ENCODE data around the gene BHMT.
"Not testable (repeated sequence)": the region's sequence is repeated elsewhere in the genome, so short reads cannot be mapped to it uniquely, and the experiment has no call there.

Gene BHMT

GRCh38 chr5:79133657-79134451 lies 22.2 kb downstream of the BHMT start:
- Mint-ChIP-seq H3K4me1 (peaks cover 13% of the 10 kb centered on the region), H3K9me3 (no peaks in the 10 kb centered on the region), H3K27ac (no peak overlapping the region), H3K36me3 (no peaks in the 10 kb centered on the region), H3K4me3 (no peak overlapping the region), H3K27me3 (peaks cover 7% of the 10 kb centered on the region)
- DNase-seq: peak; percentile 76
- CTCF ChIA-PET: interaction anchor here (0.5 to 14.7 kb wide), 27 partner anchors 9 to 724 kb away, joined by 3 to 291 read pairs (median 4); no protein-coding TSS in a partner anchor

DNA sequence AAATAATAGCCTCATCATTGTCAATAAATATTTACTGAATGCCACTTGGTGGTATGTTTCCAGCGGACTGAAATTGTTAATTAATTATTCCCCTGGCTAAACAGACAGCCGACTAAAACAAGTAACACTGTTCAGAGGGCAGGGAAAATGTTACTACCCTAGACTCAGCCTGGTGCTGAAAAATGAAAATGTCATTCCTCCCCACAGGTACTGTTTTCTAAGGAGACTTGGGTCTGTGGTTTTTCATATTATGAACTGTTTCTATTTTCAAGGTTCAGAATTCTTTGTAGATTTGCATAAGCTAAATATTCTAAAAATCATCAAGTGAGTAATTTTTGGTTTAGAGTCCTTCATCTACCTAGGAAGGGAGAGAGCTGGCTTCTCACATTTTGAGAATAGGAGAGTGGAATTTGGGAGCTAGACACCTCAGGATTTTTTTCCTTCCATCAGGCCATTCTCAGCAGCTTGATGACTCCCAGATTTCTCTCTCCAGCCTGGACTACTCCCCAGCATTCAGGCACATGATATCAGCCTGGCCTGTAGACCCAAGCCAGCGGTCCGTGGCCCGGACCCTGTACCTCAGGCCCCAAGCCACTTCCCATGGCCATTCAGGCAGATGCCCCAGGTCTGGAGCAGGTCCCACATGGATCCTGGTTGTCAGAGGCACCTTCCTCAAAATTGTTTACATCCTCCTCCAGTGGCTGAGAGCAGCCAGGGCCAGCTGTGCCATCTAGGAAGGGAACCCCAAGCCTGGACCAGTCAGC lies 24.4 kb downstream of the BHMT start:
- Mint-ChIP-seq H3K9me3 (peaks cover 4% of the 10 kb centered on the region), H3K4me1 (peaks cover 13% of the 10 kb centered on the region), H3K4me3 (no peak overlapping the region), H3K36me3 (no peaks in the 10 kb centered on the region), H3K27me3 (no peaks in the 10 kb centered on the region), H3K27ac (no peak overlapping the region)
- CTCF ChIA-PET: interaction anchor here (0.8 to 14.7 kb wide), 3 partner anchors 112 to 328 kb away, joined by 3 to 291 read pairs (median 73); no protein-coding TSS in a partner anchor
- no peak for DNase-seq

- Mint-ChIP-seq H3K27ac (no peak overlapping the region), H3K9me3 (peaks cover 4% of the 10 kb centered on the region), H3K27me3 (no peaks in the 10 kb centered on the region), H3K4me3 (no peak overlapping the region), H3K36me3 (no peaks in the 10 kb centered on the region), H3K4me1 (peaks cover 13% of the 10 kb centered on the region)
- CTCF ChIA-PET: no interaction called here
- DNase-seq: no peak
These were observed 25.0 kb downstream of the BHMT start for GRCh38 chr5:79136618-79137017.

GRCh38 chr5:79140553-79140952 lies 28.9 kb downstream of the BHMT start:
- no peak overlapping the region for H3K27ac Mint-ChIP-seq
- peaks cover 15% of the 10 kb centered on the region for H3K27me3 Mint-ChIP-seq
- CTCF ChIA-PET: no interaction called here
- peaks cover 4% of the 10 kb centered on the region for H3K9me3 Mint-ChIP-seq
- no peak for DNase-seq
- H3K36me3 Mint-ChIP-seq: no peaks in the 10 kb centered on the region
- H3K4me3 Mint-ChIP-seq: no peak overlapping the region
- no peaks in the 10 kb centered on the region for H3K4me1 Mint-ChIP-seq

DNA sequence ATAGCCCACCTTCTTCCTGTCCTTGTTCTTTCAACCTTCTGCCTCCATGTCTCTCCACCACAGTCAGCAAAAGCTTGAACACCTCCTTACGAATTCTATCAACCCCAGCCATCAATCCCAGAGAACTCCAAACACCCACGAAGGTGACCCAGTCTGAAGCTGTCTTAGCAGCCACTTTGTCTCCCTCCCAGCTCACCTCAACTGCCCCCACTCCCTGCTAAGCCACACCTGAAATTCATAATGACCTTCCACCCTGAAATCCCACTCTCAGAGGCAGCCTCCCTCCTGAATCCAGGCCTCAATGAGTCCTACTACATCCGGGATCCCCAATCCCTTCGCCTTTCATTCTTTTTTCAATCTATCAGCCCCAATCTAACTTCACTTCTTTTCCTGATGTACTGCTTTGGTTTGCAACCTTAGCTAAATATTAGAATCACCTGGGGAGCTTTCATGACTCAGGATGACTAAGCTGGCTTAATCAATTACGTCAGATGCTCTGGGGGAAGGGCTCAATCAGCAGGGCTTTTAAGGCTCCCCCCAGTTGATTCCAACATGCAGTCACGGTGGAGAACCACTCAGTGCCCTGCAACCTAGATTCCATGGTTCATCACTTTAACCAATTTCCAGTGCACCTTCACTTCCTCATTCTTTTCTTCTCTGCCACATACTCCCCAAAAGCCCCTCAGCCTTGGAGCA lies 32.2 kb downstream of the BHMT start:
- no peak for DNase-seq
- H3K36me3 Mint-ChIP-seq: no peaks in the 10 kb centered on the region
- CTCF ChIA-PET: no interaction called here
- H3K9me3 Mint-ChIP-seq: peaks cover 4% of the 10 kb centered on the region
- H3K4me1 Mint-ChIP-seq: no peaks in the 10 kb centered on the region
- no peak overlapping the region for H3K27ac Mint-ChIP-seq
- H3K27me3 Mint-ChIP-seq: peaks cover 15% of the 10 kb centered on the region
- H3K4me3 Mint-ChIP-seq: no peak overlapping the region

DNA sequence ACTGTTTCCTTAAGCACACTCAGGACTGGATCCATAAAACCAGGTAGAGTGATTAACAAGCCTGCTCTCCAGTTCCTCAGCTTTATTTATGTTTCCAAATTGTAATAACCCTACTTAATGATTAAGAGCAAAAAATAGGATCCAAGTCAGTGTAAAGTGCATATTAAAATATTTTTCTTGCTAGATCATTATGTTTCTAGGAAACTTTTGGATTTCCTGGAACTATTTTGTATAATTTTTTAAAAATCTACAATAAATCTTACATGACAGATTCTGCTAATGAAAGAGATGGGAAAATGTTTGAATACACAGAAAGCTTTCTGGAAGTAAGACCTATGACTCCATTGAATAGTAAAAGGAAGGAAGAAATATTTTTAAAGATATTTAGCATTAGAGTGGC lies 35.5 kb downstream of the BHMT start:
- no peak overlapping the region for H3K4me3 Mint-ChIP-seq
- no peak overlapping the region for H3K27ac Mint-ChIP-seq
- H3K4me1 Mint-ChIP-seq: no peaks in the 10 kb centered on the region
- CTCF ChIA-PET: no interaction called here
- no peaks in the 10 kb centered on the region for H3K9me3 Mint-ChIP-seq
- peaks cover 15% of the 10 kb centered on the region for H3K27me3 Mint-ChIP-seq
- no peak for DNase-seq
- no peaks in the 10 kb centered on the region for H3K36me3 Mint-ChIP-seq

DNA sequence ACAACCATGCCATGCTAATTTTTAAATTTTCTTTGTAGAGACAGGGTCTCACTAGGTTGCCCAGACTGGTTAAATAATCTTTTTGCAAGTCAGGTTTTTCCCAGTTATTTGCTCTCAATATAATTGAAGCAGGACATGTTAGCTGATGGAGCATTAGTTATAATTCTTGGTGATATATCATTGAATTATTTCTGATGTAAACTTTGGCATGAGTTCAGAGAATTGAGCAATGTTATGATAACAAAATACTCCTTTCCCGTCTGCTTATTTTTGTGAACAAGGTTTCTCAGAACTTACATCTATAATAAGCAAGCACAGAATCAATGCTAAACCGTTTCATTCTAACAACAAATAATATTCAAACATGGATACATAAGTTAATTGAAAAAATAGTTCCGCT lies 37.8 kb downstream of the BHMT start:
- CTCF ChIA-PET: no interaction called here
- H3K4me1 Mint-ChIP-seq: no peaks in the 10 kb centered on the region
- H3K9me3 Mint-ChIP-seq: no peaks in the 10 kb centered on the region
- H3K27me3 Mint-ChIP-seq: peaks cover 4% of the 10 kb centered on the region
- H3K36me3 Mint-ChIP-seq: no peaks in the 10 kb centered on the region
- no peak overlapping the region for H3K27ac Mint-ChIP-seq
- DNase-seq: no peak
- no peak overlapping the region for H3K4me3 Mint-ChIP-seq

DNA sequence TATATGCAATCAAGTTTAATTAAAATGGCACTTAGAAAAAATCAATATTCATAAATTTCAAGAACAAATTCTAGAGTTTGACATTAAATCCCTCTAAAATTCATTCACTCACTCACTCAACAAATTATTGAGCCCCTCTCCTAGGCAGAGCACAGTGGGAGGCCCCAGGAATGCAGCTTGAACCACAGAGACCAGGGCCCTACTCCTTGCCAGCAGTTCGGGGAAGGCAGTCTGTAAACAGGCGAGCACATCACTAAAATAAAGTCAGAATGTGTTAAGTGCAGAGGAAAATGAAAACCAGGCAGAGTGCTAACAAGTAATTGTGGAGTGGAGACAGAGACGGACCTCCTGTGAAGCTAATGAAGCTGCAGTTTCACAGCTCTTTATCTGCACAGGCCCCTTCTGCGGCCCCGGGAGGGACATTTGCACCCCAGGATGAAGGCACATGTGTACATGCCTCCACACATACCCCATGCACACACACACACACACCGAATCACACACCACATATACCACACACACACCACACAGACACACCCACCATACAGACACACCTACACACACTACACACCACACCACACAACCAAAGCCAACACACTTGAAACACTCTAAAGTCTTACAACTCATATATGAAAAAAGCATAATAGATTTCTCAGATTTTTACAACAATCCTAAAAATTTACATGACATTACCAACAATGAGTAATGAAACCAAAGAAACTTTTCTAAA lies 40.5 kb downstream of the BHMT start:
- no peak overlapping the region for H3K27ac Mint-ChIP-seq
- CTCF ChIA-PET: no interaction called here
- no peak overlapping the region for H3K4me3 Mint-ChIP-seq
- H3K27me3 Mint-ChIP-seq: no peaks in the 10 kb centered on the region
- H3K36me3 Mint-ChIP-seq: no peaks in the 10 kb centered on the region
- no peaks in the 10 kb centered on the region for H3K9me3 Mint-ChIP-seq
- no peak for DNase-seq
- H3K4me1 Mint-ChIP-seq: no peaks in the 10 kb centered on the region

GRCh38 chr5:79157305-79157704 lies 45.7 kb downstream of the BHMT start:
- H3K9me3 Mint-ChIP-seq: no peaks in the 10 kb centered on the region
- H3K27me3 Mint-ChIP-seq: no peaks in the 10 kb centered on the region
- no peaks in the 10 kb centered on the region for H3K4me1 Mint-ChIP-seq
- DNase-seq: no peak
- CTCF ChIA-PET: interaction anchor here (0.7 kb wide), 1 partner anchor 41 kb away, joined by 3 read pairs; no protein-coding TSS in a partner anchor
- H3K4me3 Mint-ChIP-seq: no peak overlapping the region
- H3K36me3 Mint-ChIP-seq: no peaks in the 10 kb centered on the region
- H3K27ac Mint-ChIP-seq: no peak overlapping the region

GRCh38 chr5:79161647-79162046 lies 50.0 kb downstream of the BHMT start:
- H3K9me3 Mint-ChIP-seq, H3K27me3 Mint-ChIP-seq, H3K4me1 Mint-ChIP-seq, H3K4me3 Mint-ChIP-seq, H3K36me3 Mint-ChIP-seq, DNase-seq, H3K27ac Mint-ChIP-seq: not testable (repeated sequence)
- CTCF ChIA-PET: interaction anchor here (1.2 kb wide), 1 partner anchor 29 kb away, joined by 3 read pairs; no protein-coding TSS in a partner anchor

DNA sequence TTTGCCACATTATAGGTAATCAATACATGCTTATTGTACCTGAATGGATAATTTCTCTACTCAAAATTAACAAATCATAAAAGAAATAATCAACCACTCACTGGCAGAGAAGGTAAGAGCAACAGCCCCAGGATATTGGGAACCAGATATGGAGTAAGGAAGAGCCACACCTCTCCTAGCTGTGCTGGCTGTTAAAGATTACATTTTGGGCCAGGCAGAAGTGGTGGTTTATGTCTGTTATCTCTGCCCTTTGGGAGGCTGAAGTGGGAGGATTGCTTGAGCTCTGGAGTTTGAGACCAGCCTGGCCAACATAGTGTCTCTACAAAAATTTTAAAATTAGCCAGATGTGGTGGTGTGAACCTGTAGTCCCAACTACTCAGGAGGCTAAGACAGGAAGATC lies 56.4 kb downstream of the BHMT start:
- Mint-ChIP-seq H3K36me3 (no peaks in the 10 kb centered on the region), H3K4me3 (no peak overlapping the region), H3K4me1 (no peaks in the 10 kb centered on the region), H3K27me3 (peaks cover 3% of the 10 kb centered on the region), H3K27ac (no peak overlapping the region), H3K9me3 (no peaks in the 10 kb centered on the region)
- CTCF ChIA-PET: no interaction called here
- DNase-seq: no peak

DNA sequence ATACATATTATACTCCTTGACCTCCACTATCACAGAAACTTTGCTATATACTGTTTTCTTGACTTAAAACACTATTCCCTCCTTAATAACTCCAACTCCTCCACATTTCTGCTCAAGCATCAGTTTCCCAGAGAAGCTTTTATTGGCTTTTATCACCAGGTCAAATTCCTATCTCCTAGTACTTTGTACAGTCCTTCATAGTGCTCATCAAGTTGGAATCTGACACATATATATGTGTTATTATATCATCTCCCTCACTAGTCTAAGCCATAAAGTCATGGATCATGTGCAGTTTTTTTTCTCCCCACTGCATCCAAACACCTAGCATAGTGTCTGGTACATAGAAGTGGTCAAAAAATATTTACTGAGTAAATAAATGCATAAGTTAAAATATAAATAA lies 59.1 kb downstream of the BHMT start:
- H3K4me1 Mint-ChIP-seq: no peaks in the 10 kb centered on the region
- no peak for DNase-seq
- no peak overlapping the region for H3K4me3 Mint-ChIP-seq
- no peak overlapping the region for H3K27ac Mint-ChIP-seq
- H3K27me3 Mint-ChIP-seq: peaks cover 3% of the 10 kb centered on the region
- no peaks in the 10 kb centered on the region for H3K36me3 Mint-ChIP-seq
- CTCF ChIA-PET: no interaction called here
- no peaks in the 10 kb centered on the region for H3K9me3 Mint-ChIP-seq

DNA sequence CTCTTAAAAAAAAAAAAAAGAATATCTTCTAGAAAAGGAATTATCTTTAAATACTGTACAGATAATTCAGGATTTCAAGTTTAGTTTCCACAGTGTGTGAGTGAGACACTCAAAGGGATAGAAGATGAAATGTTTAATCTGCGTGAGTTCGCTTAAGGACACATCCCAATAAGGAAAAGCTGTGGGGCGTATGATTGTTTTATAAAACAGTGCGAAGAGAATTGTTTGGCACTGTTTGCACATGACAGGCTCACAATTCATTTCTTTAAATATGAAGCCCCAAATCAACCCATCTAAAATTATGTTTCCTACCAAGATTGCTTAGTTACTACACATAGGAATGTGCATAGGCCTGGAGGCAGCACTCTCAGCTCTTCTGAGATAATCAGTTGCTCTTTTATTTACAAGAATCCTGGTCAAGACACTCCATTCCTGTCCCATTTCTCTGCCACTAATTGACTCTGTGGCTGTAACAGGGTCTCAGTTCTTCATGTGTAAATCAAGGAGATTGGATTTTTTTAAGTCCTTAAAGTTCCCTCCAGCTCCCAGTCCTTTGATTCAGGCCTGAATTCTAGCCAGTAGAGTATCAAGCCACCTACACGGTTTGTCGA lies 60.1 kb downstream of the BHMT start:
- no peak overlapping the region for H3K4me3 Mint-ChIP-seq
- H3K9me3 Mint-ChIP-seq: no peaks in the 10 kb centered on the region
- no peaks in the 10 kb centered on the region for H3K36me3 Mint-ChIP-seq
- no peak for DNase-seq
- peaks cover 3% of the 10 kb centered on the region for H3K27me3 Mint-ChIP-seq
- CTCF ChIA-PET: no interaction called here
- H3K27ac Mint-ChIP-seq: no peak overlapping the region
- no peaks in the 10 kb centered on the region for H3K4me1 Mint-ChIP-seq

- peaks cover 3% of the 10 kb centered on the region for H3K27me3 Mint-ChIP-seq
- no peaks in the 10 kb centered on the region for H3K9me3 Mint-ChIP-seq
- H3K27ac Mint-ChIP-seq: no peak overlapping the region
- H3K36me3 Mint-ChIP-seq: no peaks in the 10 kb centered on the region
- no peak overlapping the region for H3K4me3 Mint-ChIP-seq
- no peaks in the 10 kb centered on the region for H3K4me1 Mint-ChIP-seq
- CTCF ChIA-PET: no interaction called here
- DNase-seq: no peak
These were observed 60.7 kb downstream of the BHMT start for GRCh38 chr5:79172269-79172668.
